PC-3 (cell line): ENCODE measurements around the gene PIGH. TPM values are rescaled to one million over a fixed set of nuclear protein-coding genes. Genes with fewer than 3 reads are reported as not detected.

Experiments
- ATAC-seq: fragments of 200-7000 bp; cut with Tn5 transposase; 2 replicates; pipeline ENCODE4 v1.9.1; 2020; ENCODE audit warnings: mild to moderate bottlenecking, moderate library complexity
- Bru-seq: library from RNA; stranded (reverse); fragments of 400-500 nt; gene quantifications from one replicate; lab custom pipeline; 2021; lab: Mats Ljungman, UMichigan
- BruChase-seq, 2 experiments: library from RNA; stranded (reverse); fragments of 400-500 nt; gene quantifications; one replicate each; lab custom pipeline; 2021; lab: Mats Ljungman, UMichigan
- BruUV-seq: library from RNA; stranded (reverse); fragments of 400-500 nt; replicated peaks from 2 replicates; lab custom pipeline; 2021; lab: Mats Ljungman, UMichigan
- CTCF ChIA-PET: fragments of 300-600 bp; sonication (Branson Sonifier 250); formaldehyde crosslinking; loops from one replicate; lab custom pipeline; 2022; ENCODE audit warnings: antibody characterized with exemption; lab: Charles Lee
- POLR2A ChIA-PET: fragments of 300-600 bp; sonication (Branson Sonifier 250); formaldehyde crosslinking; loops from one replicate; lab custom pipeline; 2022; ENCODE audit warnings: antibody characterized with exemption; ENCODE audit not compliant: unreplicated experiment; lab: Charles Lee
- DNase-seq: peaks from one replicate; pipeline ENCODE4 v3.0.0-alpha.2; 2015
- H2AFZ ChIP-seq: fragments of 300-600 bp; sonication (generic); 2 replicates; pipeline ENCODE4 v1.6.0; 2016; ENCODE audit warnings: antibody characterized with exemption, low read length
- H3F3A ChIP-seq: fragments of 300-600 bp; sonication (generic); one replicate; pipeline ENCODE4 v1.6.0; 2017; ENCODE audit warnings: antibody characterized with exemption, low read length, control low read depth, mild to moderate bottlenecking; ENCODE audit not compliant: unreplicated experiment
- H3K27ac ChIP-seq: fragments of 300-600 bp; sonication (generic); 2 replicates; pipeline ENCODE4 v1.5.1; 2016; ENCODE audit warnings: mild to moderate bottlenecking, low read length
- H3K27me3 ChIP-seq: fragments of 300-600 bp; sonication (generic); 2 replicates; pipeline ENCODE4 v1.6.1; 2016; ENCODE audit warnings: low read length, mixed read lengths
- H3K36me3 ChIP-seq: fragments of 300-600 bp; sonication (generic); 2 replicates; pipeline ENCODE4 v1.6.1; 2016; ENCODE audit warnings: low read depth, mixed run types, low read length, mixed read lengths
- H3K4me1 ChIP-seq: fragments of 300-600 bp; sonication (generic); 2 replicates; pipeline ENCODE4 v1.5.1; 2016; ENCODE audit warnings: low read length; ENCODE audit not compliant: insufficient read depth
- H3K4me2 ChIP-seq: fragments of 300-600 bp; sonication (generic); 2 replicates; pipeline ENCODE4 v1.6.0; 2016; ENCODE audit warnings: low read length
- H3K4me3 ChIP-seq: fragments of 300-600 bp; sonication (generic); 2 replicates; pipeline ENCODE4 v1.5.1; 2016; ENCODE audit warnings: mild to moderate bottlenecking, low read length, mixed read lengths
- H3K79me2 ChIP-seq: fragments of 300-600 bp; sonication (generic); 2 replicates; pipeline ENCODE4 v1.6.1; 2017; ENCODE audit warnings: low read length, mixed read lengths
- H3K9ac ChIP-seq: fragments of 300-600 bp; sonication (generic); 2 replicates; pipeline ENCODE4 v1.6.0; 2016; ENCODE audit warnings: mild to moderate bottlenecking, low read length
- H3K9me2 ChIP-seq: fragments of 300-600 bp; sonication (generic); replicated peaks from 2 replicates; pipeline ENCODE4 v1.6.1; 2016; ENCODE audit warnings: mixed run types, low read length, mixed read lengths
- H3K9me3 ChIP-seq: fragments of 300-600 bp; sonication (generic); 2 replicates; pipeline ENCODE4 v1.6.1; 2016; ENCODE audit warnings: low read length, mixed read lengths
- H4K20me1 ChIP-seq: fragments of 300-600 bp; sonication (generic); 2 replicates; pipeline ENCODE4 v1.6.1; 2016; ENCODE audit warnings: low read length, mixed read lengths
- EZH2 ChIP-seq: fragments of 300-600 bp; sonication (generic); IDR thresholded peaks from one replicate; pipeline ENCODE4 v1.6.1; 2017; ENCODE audit warnings: antibody characterized with exemption, mild to moderate bottlenecking, low read length; ENCODE audit not compliant: unreplicated experiment
- EZH2phosphoT487 ChIP-seq: fragments of 300-600 bp; sonication (generic); IDR thresholded peaks from 2 replicates; pipeline ENCODE4 v1.6.1; 2018; ENCODE audit warnings: mild to moderate bottlenecking, antibody characterized with exemption, low read length, borderline replicate concordance
- intact Hi-C: fragments of 100-400 bp; cut with micrococcal nuclease; formaldehyde crosslinking; loops from 2 replicates; pipeline ENCODE4 v1.9.0; 2023
- long read RNA-seq: library from polyadenylated mRNA; unstranded; transcript quantifications from one replicate; pipeline ENCODE4 v2.0.0, GENCODE V29; 2021; ENCODE audit not compliant: unreplicated experiment
- total RNA-seq: library from RNA; depleted of rRNA; stranded (reverse); fragments of >200 nt; gene quantifications from 2 replicates; pipeline ENCODE4 v1.2.3, GENCODE V29; 2014; rRNA removed
- TF ChIP-seq, protein P1 (sequence below): fragments of 300-600 bp; sonication (generic); conservative IDR thresholded peaks from 2 replicates; pipeline ENCODE4 v1.5.1; 2017; ENCODE audit warnings: antibody characterized with exemption, low read depth, mild to moderate bottlenecking, low read length

The PIGH gene, protein sequence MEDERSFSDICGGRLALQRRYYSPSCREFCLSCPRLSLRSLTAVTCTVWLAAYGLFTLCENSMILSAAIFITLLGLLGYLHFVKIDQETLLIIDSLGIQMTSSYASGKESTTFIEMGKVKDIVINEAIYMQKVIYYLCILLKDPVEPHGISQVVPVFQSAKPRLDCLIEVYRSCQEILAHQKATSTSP
- 63.8 and 66.4 TPM in 2 replicates for total RNA-seq
- Bru-seq, nascent RNA = percentile 69 among the genes with signal in this experiment
- percentile 77 among the genes with signal in this experiment for BruChase-seq, experiment 1, labeled RNA remaining after a 6-hour chase
- BruChase-seq, experiment 2, labeled RNA remaining after a 2-hour chase = percentile 73 among the genes with signal in this experiment
- long read RNA-seq, transcript PIGH-210 (4 exons, 903 nt) = minor isoform, 5 of 152 reads
- long read RNA-seq, transcript PIGH-202 (4 exons, 594 nt) = minor isoform, 8 of 152 reads
- long read RNA-seq, transcript PIGH-201 (4 exons, 1,420 nt) = major isoform, 119 of 152 reads
- long read RNA-seq, partial matches to known transcripts = 1 of 152 reads
- long read RNA-seq, other reads (novel, unspliced or antisense) = 14 of 152 reads

DNA sequence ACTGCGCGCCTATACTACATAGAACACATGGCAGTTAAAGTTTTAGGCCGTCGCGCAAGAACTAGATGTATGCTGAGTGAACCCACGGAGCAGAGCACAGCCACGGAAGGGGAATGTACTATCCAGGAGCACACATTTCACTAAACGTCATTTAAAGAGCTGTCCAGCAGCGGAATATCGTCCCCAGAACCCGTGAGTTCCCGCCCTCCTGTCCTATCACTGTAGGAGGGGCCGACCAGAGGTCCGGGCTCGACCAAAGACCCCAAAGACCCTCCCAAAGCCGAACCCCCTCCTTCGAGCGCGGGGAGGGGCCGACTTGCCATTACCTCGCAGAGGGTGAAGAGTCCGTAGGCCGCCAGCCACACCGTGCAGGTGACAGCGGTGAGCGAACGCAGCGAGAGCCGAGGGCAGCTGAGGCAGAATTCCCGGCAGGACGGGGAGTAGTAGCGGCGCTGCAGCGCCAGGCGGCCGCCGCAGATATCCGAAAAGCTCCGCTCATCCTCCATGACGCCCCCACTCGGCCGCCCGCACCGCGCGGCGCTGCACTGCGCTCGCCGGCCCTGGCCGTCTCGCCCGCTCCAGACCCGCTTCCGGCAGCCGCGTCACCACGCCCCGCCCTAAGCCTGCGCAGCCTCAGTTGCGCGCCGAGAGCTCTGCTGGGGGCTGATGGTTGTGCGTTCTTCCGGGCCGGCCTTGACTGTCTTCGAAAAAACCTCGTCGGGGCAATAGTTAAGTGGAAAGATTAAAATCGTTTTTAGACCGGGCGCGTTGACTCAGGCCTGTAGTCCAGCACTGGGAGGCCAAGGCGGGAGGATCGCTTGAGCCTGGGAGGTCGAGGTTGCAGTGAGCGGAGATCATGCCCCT lies at the start of gene PIGH:
TSS of gene PIGH (minus strand) at position 571 of the 864 bp plus-strand sequence. CDS start at position 506, 65 bp downstream.
- intact Hi-C loops = loop anchor here (1.0 kb wide), 2 partner anchors 19 to 67 kb away; partner anchors contain the start of gene ARG2
- BruUV-seq = no TSS peak
- POLR2A ChIA-PET = interaction anchor here (0.6 to 1.0 kb wide), 10 partner anchors 9 to 240 kb away, joined by 3 to 20 read pairs (median 4); partner anchors contain the start of genes ARG2 and ATP6V1D

DNA sequence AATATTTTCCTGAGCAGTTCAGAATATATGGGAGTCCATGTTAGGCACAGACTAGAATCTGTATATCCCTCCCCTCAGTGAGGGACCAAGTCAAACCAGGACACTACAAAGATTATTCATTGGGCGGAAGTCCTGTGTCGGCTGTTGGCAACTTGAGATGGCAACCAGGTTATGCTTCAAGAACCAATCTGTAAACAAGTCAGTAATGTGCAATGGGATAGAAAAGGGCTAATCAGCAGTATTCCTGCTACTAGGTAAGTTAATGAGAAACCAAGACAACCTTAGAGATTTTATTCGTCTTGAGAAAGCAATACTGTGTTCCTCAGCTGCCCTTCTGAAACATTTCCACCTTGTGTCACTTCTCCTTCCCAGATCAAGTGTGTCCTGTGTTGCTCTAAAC lies 46.1 kb upstream of the PIGH start:
- H3F3A ChIP-seq = no peaks in the 10 kb centered on the region
- H3K27me3 ChIP-seq = no peaks in the 10 kb centered on the region
- no peaks in the 10 kb centered on the region for H3K79me2 ChIP-seq
- H3K9ac ChIP-seq = no peak overlapping the region
- no peak for ATAC-seq
- H3K4me2 ChIP-seq = no peak overlapping the region
- H4K20me1 ChIP-seq = no peaks in the 10 kb centered on the region
- BruUV-seq = no TSS peak
- no peak overlapping the region for H3K27ac ChIP-seq
- intact Hi-C loops = no loop called here
- no peaks in the 10 kb centered on the region for H3K9me2 ChIP-seq
- peaks cover 30% of the 10 kb centered on the region for H3K36me3 ChIP-seq
- no peak overlapping the region for H3K4me3 ChIP-seq
- H3K4me1 ChIP-seq = no peaks in the 10 kb centered on the region
- TF ChIP-seq EZH2 (no peak), EZH2phosphoT487 (no peak)
- TF ChIP-seq, protein P1, sequence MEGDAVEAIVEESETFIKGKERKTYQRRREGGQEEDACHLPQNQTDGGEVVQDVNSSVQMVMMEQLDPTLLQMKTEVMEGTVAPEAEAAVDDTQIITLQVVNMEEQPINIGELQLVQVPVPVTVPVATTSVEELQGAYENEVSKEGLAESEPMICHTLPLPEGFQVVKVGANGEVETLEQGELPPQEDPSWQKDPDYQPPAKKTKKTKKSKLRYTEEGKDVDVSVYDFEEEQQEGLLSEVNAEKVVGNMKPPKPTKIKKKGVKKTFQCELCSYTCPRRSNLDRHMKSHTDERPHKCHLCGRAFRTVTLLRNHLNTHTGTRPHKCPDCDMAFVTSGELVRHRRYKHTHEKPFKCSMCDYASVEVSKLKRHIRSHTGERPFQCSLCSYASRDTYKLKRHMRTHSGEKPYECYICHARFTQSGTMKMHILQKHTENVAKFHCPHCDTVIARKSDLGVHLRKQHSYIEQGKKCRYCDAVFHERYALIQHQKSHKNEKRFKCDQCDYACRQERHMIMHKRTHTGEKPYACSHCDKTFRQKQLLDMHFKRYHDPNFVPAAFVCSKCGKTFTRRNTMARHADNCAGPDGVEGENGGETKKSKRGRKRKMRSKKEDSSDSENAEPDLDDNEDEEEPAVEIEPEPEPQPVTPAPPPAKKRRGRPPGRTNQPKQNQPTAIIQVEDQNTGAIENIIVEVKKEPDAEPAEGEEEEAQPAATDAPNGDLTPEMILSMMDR = no peak
- H3K9me3 ChIP-seq = no peaks in the 10 kb centered on the region
- no peak overlapping the region for H2AFZ ChIP-seq
- DNase-seq = no peak
- POLR2A ChIA-PET = no interaction called here
- CTCF ChIA-PET = no interaction called here

More for the DNA sequence above, at the start of gene PIGH:
- Histone ChIP-seq H3K36me3 (no peaks in the 10 kb centered on the region), H3K4me2 (peak within 1 kb of the TSS; percentile 93), H3K4me3 (peak within 1 kb of the TSS; percentile 91), H3F3A (no peaks in the 10 kb centered on the region), H4K20me1 (no peaks in the 10 kb centered on the region), H3K27me3 (no peaks in the 10 kb centered on the region), H3K4me1 (peaks cover 14% of the 10 kb centered on the region; the same call in 1 of the 2 replicates), H3K27ac (peak within 1 kb of the TSS; percentile 39), H3K79me2 (peaks cover 24% of the 10 kb centered on the region), H3K9me3 (no peaks in the 10 kb centered on the region), H3K9ac (peak within 1 kb of the TSS; percentile 75), H3K9me2 (no peaks in the 10 kb centered on the region), H2AFZ (peak within 1 kb of the TSS; percentile 98)
- ATAC-seq = peak; percentile 97
- TF ChIP-seq EZH2phosphoT487 = no peak
- TF ChIP-seq, protein P1 = peak; percentile 63
- no peak for TF ChIP-seq EZH2
- DNase-seq = peak; percentile 88
- CTCF ChIA-PET = interaction anchor here (0.6 to 2.2 kb wide), 8 partner anchors 18 to 362 kb away, joined by 3 to 14 read pairs (median 5); no protein-coding TSS in a partner anchor
